GM21447 (cell line): Measurements from ENCODE around the gene DPP6.

Experiments
- ATAC-seq: cut with Tn5 transposase; IDR thresholded peaks from one replicate; pipeline ENCODE4 v1.9.1; 2021; ENCODE audit not compliant: unreplicated experiment

DPP6 gene

DNA sequence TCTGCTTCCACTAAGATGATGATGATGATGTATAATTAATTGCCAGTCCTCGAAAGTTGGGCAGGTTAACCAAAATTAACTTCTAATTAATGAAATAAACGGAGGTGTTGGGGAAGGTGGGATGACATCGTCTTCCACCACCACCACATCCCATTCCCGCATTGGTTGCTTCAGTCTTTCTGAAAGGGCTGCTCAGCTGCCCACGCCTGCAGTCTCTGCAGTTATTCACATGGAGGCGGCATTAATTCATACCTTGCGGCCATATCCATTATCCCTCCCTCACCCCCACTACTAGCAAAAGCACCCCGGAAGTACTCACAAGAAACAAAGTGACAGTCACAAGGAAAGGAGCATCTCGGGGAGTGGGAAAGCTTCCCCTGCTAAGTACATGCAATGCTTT, 387.9 kb downstream of the DPP6 start:
- no peak for ATAC-seq

GRCh38 chr7:154440651-154441050, 388.5 kb downstream of the DPP6 start:
- ATAC-seq: no peak

DNA sequence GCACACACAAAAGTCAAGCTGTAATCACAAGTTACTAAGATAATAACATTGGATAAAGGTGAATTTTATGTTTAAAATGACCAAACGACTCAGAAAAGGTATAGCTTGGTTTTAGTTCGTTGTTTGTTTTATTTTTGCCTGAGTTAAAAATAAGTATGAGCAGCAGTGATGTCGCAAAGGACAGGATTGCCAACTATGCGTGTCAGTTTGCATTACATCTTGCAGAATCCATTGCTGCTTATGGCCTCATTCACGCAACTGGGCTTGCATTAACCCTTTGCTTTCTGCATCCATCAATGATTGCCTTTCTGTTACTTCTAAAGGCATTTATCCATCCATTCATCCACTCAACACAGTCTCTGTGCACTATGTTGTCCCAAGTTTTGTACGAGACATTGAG, 389.6 kb downstream of the DPP6 start:
- ATAC-seq: no peak

DNA sequence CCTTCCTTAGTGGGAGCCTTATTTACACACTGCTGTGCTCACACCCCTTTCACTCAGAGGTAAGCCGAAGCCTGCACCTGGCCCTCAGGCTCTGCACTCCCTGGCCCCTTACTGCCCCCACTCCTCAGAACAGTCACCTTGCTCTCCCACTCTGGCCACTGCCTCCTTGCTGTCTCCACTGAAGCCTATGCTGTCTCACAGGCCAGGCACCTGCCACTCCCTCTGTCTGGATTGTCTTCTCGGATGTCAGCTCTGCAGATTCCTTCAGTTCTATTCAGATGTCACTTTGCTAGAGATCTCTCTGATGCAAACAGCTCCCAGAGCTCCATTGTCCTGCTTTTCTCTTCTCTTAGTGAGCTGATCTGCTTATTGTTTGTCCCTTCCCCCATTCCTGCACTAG, 390.7 kb downstream of the DPP6 start:
- no peak for ATAC-seq

DNA sequence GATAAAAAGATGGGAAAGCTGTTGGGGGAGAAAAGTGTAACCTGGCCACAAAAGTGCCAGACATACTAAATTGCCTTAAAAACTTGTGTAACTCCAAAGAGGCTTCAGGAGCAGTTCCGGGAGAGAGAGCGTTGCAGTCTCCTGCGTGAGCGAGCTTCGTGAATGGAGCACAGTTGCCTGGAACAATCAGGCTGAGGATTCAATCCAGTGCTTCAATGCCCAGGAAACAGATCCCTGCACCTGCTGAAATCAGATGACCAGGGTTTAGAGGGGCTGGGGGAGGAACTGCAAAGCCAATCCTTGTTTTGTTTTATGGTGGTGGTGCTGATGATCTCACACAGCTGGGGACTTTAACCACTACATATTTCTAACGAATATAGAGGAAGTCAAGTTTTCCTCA, 398.3 kb downstream of the DPP6 start:
- ATAC-seq: no peak

DNA sequence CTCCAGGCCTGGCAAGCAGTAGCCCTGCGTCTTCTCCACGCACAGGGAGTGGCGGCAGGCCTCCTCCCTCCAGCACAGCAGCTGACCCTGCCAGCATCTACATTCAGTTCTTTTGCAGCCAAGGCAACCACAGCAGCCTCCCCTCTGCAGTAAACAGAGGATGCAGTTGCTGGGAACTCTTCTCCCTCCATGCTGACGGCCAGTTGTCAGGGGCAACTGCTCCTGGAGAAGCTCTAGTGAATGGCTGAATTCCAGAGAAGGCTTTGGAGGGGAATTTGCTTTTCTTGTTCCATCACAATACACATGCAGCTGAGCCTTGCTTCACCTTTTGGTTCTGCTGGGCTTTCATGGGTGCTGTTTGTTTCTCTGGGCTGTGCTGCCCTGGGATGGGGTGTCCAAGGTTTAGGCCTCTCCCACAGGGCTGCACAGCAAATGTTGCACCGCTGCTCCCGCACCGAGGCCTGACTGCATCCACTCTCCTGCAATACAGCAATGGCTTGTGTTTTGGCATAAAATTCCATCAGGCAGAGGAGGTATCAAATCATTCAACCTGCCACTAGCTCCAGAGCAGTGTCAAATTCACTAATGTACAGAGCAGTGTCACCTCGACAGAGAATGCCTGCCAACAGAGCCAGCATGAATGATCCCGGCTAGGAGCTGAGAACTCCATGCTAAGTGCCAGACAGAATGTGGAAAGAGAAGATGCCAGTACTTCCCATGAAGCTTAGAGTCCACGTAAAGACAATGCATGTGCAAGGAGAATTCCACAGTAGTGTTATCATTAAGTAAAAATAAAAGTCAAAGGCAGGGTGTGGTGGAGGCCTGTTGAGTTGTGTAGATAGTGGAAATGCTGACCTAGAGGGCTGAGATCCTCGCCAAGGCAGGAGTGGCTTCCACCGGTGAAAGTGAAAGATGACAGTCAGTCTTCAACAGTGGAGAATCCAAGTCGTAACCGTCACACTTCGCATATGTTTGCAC, 399.6 kb downstream of the DPP6 start:
- ATAC-seq: no peak

DNA sequence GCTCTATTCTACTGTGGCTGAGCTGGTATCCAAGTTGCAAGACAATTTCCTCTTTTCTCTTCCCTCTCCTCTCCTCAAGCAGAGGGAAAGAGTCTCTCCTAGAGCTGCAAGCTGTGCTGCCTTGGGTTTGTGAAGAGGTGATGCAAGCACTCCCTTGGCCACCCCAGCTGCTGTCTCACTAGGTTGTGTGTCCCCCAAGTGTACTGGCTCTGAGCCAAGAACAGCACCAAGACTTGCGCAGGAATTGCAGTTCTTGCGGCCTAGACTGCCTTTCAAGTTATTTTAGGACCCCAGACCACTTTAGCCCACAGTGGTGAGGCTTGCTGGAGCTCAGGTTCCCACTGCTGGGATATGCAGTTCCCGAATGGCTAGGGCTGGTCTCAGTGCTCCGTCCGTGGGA, 411.6 kb downstream of the DPP6 start:
- ATAC-seq: no peak

- no peak for ATAC-seq
Observed at GRCh38 chr7:154469652-154470051, 417.5 kb downstream of the DPP6 start.

DNA sequence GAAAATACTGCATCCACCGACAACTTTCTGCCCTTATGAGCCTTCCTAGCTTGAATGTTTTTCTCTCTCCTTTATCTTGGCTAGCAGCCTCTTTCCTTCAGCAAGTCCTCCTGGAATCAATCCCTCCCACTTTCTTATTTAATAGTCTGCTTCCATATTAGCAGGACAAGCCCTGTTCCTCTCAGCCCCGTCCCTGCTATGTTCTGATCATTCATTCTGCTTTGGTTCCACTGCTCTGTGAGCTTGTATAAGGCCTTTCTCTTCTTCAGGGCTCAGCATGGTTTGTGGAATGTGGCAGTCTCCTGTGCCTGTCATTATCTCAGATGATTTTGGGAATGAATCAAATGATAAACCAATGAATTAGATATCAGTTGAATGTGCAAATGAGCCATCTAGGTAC, 420.1 kb downstream of the DPP6 start:
- no peak for ATAC-seq

GRCh38 chr7:154473360-154473759, 421.2 kb downstream of the DPP6 start:
- ATAC-seq: no peak

DNA sequence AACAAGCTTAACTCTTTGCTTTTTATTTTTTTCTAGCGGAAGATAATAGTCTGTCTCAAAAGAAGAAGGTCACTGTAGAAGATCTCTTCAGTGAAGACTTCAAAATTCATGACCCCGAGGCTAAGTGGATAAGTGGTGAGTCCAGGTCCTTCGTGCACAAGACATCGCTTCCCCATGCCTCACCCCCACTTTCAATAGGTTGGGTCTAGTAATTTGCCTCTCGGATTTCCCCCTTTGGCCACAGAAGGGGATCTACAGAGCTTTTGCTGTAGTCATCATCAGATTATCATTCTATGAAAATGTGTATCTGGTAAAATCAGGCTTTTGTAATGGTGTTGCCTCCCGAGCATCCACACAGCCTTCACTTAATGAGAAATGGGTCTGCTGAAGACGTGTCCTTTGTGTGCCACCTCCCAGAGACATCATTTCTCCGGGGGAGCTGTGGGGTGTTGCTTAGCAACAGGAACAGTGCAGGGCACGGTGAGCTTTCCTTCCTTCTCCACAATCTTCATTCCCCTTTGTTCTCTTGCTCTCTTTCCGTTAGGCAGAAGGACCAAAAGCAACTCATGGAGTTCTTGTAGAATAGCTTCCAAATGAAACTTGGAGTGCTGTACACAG, 422.8 kb downstream of the DPP6 start:
- ATAC-seq: no peak

- no peak for ATAC-seq
Observed at GRCh38 chr7:154475864-154476263, 423.7 kb downstream of the DPP6 start.

GRCh38 chr7:154480817-154481216, 428.6 kb downstream of the DPP6 start:
- no peak for ATAC-seq

DNA sequence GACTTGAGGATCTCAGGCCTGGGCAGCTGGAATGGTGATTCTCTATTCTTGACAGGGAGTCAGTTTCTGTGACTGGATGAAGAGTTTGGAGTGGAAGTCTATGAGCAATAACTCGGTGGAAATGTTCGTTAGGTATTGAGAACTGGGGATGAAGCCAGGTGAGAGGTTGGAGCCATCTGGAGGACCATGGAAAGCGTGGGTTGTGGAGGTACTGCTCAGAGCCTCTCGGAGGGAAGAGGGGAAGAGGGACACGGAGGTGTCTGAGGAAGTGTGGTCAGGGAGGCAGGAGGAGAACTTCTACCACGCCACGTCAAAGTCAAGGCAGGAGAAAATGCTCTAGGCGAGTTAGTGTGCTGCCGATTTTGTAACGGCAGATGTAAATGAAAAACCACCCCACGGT, 430.7 kb downstream of the DPP6 start:
- no peak for ATAC-seq

DNA sequence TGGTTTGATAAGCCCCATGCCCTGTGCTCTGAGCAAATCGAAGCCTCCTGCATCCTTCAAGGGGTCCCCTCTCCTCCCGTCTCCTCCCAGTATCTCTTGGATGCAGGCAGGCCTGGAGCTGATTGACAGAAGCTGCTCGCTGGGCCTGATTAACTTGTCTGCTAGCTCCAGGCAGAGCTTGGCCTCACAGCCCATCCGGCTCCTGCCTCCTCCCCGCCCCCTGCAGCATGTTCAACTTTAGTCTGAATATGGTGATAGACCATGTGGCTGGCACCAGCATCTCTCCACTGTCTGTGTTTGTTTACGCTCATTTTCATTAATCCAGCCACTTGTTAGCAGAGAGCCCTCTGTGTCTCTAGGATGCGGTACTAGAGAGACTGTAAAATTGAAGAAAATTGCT, 432.2 kb downstream of the DPP6 start:
- no peak for ATAC-seq

DNA sequence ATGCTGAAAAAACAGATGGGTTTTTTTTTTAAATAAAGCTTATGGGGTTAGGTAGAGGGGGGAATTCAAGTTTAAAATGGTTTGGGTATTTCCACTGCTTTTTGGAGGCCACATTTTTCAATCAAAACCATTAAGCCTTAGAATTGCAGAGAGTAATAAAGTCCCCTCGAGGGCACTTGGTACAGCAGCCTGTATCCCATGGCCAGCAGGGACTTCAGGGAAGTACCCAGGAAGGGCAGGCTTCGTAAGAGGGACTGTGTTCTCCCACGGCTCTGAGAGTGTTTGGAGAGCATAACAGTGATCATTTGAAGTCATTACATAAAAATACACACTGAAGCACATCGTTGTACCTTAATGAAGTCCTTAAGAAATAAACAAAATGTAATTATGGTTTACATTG, 432.7 kb downstream of the DPP6 start:
- no peak for ATAC-seq

GRCh38 chr7:154489897-154490296, 437.7 kb downstream of the DPP6 start:
- ATAC-seq: no peak

DNA sequence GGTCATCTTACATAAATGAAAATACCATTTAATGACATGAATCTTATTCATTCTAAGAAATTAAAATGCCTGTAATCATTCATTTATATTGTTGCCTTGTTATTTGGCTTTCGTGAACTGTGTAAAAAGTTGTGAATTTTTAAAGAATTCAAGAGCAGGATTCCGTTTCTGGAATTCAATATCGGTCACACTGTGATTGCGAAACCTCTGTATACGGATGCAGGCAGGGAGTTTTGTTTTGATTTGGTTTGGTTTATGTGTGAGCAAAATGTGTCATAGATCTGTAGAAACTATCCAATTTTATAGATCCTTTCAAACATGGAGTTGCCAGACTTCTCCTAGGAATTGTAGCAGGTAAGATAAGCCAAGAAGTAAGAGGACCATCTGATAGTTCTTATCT, 441.4 kb downstream of the DPP6 start:
- no peak for ATAC-seq

DNA sequence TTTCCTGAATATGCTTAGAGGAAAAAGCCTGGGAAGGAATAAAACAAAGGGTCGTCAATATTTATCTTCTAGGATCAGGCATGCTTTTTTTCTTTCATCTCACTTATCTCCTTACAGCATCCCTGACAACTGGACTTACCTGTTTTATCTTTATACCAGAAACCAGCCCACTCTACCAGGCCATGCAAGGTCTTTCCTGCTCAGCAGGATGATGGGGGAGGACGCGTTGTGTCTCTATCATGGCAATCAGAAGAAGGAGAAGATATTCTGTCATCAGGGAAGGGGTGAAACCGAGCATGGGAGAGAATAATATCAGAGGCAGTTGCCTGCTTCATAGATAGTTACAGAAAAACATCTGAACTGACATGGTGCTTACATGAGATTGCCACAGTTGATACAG, 445.6 kb downstream of the DPP6 start:
- no peak for ATAC-seq

- no peak for ATAC-seq
Observed at GRCh38 chr7:154503962-154504550, 451.9 kb downstream of the DPP6 start.

GRCh38 chr7:154504918-154505317, 452.7 kb downstream of the DPP6 start:
- ATAC-seq: no peak

GRCh38 chr7:154505362-154505761, 453.2 kb downstream of the DPP6 start:
- ATAC-seq: no peak
